Measurements from ENCODE around the gene BUB3. TPM values are rescaled to one million over a fixed set of nuclear protein-coding genes. Genes with fewer than 3 reads are reported as not detected.

BUB3 gene
- total and polyA plus RNA-seq, 2 of the 8 experiments (the other 6 are each of a cell fraction or from before 2014, with no cell fraction given) = 183 to 207 TPM

DNA sequence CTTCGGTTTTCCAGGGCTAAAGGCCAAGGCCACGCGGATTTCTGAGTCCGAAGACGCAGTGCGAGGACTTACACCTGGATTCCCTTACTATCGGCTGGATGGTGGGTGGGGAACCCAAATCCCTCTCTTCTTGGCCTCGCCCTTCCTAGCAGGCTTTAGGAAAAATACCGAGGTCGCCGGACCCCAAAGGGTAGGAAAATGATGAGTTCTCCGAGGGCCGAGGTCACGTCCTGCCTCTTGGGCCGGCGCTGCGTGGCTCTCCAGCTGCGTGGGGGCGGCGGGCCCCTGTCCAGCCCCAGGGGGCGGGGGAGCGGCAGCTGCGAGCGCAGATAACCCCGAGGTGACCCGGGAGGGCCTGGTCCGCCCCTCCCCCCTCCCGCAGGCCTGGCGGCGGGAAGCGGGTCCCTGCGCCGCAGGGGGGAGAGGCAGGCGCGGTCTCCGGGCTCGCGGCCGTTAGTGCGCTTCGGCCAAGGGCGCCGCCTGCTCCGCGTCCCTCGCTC lies 19.2 kb upstream of the BUB3 start:
- DNase-seq (ENCODE audit: low read depth in 1 of 2, low spot score in 2 of 2) = no peak
- H3K4ac ChIP-seq (replicated peaks; ENCODE audit: insufficient read length, low read depth, low read length) = no peak overlapping the region
- H3K27me3 ChIP-seq (replicated peaks in 1 of 4; ENCODE audit: control insufficient read depth in 3 of 4, extremely low read depth in 1 of 4, insufficient read depth in 3 of 4, low read length in 3 of 4) = peaks cover 65 to 96% (median 85%) of the 10 kb centered on the region in 4 experiments
- peak overlapping the region; percentile 53; the same call in 1 of the 2 replicates for H2BK12ac ChIP-seq (ENCODE audit: low read depth, low read length)
- H4K5ac ChIP-seq (ENCODE audit: insufficient read length, low read depth, low read length) = no peak overlapping the region
- H4K91ac ChIP-seq (replicated peaks; ENCODE audit: insufficient read length, low read length) = no peak overlapping the region
- no peak overlapping the region for H2BK15ac ChIP-seq (ENCODE audit: low read length)
- peak overlapping the region; percentile 48 to 95 for H3K4me2 ChIP-seq (ENCODE audit: insufficient read depth in 1 of 2, low read depth in 2 of 2, low read length in 2 of 2)
- H4K8ac ChIP-seq (ENCODE audit: extremely low read depth, insufficient read depth, low read length) = peak overlapping the region; percentile 42; the same call in 1 of the 2 replicates
- H2AFZ ChIP-seq (ENCODE audit: low read length) = no peak overlapping the region
- H2BK120ac ChIP-seq (replicated peaks; ENCODE audit: low read depth, low read length) = no peak overlapping the region
- 0 out of 2 replicates have a peak overlapping the region, but pooled peaks have one; percentile 17 for H3K18ac ChIP-seq (ENCODE audit: extremely low read depth, low read length)
- no peaks in the 10 kb centered on the region; a peak in 1 of 8 replicates for H3K36me3 ChIP-seq (ENCODE audit: control insufficient read depth in 2 of 4, insufficient read depth in 4 of 4, low read length in 3 of 4)
- H2AK5ac ChIP-seq (ENCODE audit: low read depth, low read length) = no peak overlapping the region
- CTCF ChIA-PET (ENCODE audit: partially characterized antibody) = interaction anchor here (1.3 to 4.4 kb wide), 8 partner anchors 9 to 139 kb away, joined by 4 to 35 read pairs (median 17); partner anchors contain the start of gene BUB3
- FAIRE-seq = no peak
- no peaks in the 10 kb centered on the region for H3K79me2 ChIP-seq (ENCODE audit: control insufficient read depth in 1 of 2, insufficient read depth in 2 of 2, low read length in 2 of 2)
- H3K23me2 ChIP-seq (ENCODE audit: low read depth, low read length) = peaks cover 21% of the 10 kb centered on the region; the same call in 1 of the 2 replicates
- H3K23ac ChIP-seq (ENCODE audit: insufficient read length) = no peak overlapping the region
- H4K20me1 ChIP-seq (replicated peaks in 1 of 2; ENCODE audit: control insufficient read depth in 1 of 2, insufficient read depth in 2 of 2, low read length in 2 of 2) = peaks cover 0 to 11% of the 10 kb centered on the region in 2 experiments
- H3K9ac ChIP-seq (replicated peaks in 1 of 4; ENCODE audit: extremely low read depth in 1 of 4, low read depth in 3 of 4, low read length in 3 of 4) = no peak overlapping the region
- no peaks in the 10 kb centered on the region for H3K79me1 ChIP-seq (ENCODE audit: low read depth, low read length)
- H3K14ac ChIP-seq (ENCODE audit: insufficient read length) = no peak overlapping the region
- peak overlapping the region; percentile 37 to 59 (median 48) for H3K4me3 ChIP-seq (ENCODE audit: extremely low read depth in 1 of 4, insufficient read depth in 2 of 4, low read depth in 3 of 4, low read length in 4 of 4)
- H3K56ac ChIP-seq (replicated peaks; ENCODE audit: insufficient read length, low read depth, low read length) = no peak overlapping the region
- no peak overlapping the region for H3K27ac ChIP-seq (ENCODE audit: low read depth, low read length)
- peaks cover 7 to 43% (median 26%) of the 10 kb centered on the region in 4 experiments for H3K4me1 ChIP-seq (replicated peaks in 1 of 4; ENCODE audit: control insufficient read depth in 3 of 4, insufficient read depth in 4 of 4, low read length in 3 of 4)
- no peak overlapping the region; the same call in 1 of the 2 replicates for H2BK5ac ChIP-seq (ENCODE audit: low read depth, low read length)
- POLR2A ChIA-PET (ENCODE audit: partially characterized antibody) = interaction anchor here (2.2 to 2.8 kb wide), 3 partner anchors 10 to 16 kb away, joined by 5 to 35 read pairs (median 31); partner anchors contain the start of gene HMX2
- H3K9me3 ChIP-seq (ENCODE audit: insufficient read depth in 2 of 2, low read depth in 1 of 2, low read length in 1 of 2) = no peaks in the 10 kb centered on the region
- 2% methylated on average over 19 of the region's 46 CpGs; no CpG with 5 or more reads in 1 of the 2 experiments for WGBS, 2 experiments (ENCODE audit: extremely low coverage in 1 of 2, insufficient coverage in 1 of 2, insufficient read length in 1 of 2, insufficient replicate concordance in 2 of 2, low coverage in 1 of 2, low lambda C conversion rate in 2 of 2, missing lambda C conversion rate in 1 of 2)
- no peak overlapping the region for H2BK20ac ChIP-seq (ENCODE audit: low read length)
- TF ChIP-seq SIRT6 (IDR thresholded peaks at IDR 0.05; ENCODE audit: low read length) = no peak
- TF ChIP-seq, protein P1, sequence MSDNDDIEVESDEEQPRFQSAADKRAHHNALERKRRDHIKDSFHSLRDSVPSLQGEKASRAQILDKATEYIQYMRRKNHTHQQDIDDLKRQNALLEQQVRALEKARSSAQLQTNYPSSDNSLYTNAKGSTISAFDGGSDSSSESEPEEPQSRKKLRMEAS (IDR thresholded peaks at IDR 0.05) = peak; percentile 23; the same call in 1 of the 2 replicates
- TF ChIP-seq TCF12 (IDR thresholded peaks at IDR 0.05; ENCODE audit: low read depth, low read length) = 0 out of 2 replicates have a peak, but pooled peaks have one; percentile 2
- TF ChIP-seq, protein P2, sequence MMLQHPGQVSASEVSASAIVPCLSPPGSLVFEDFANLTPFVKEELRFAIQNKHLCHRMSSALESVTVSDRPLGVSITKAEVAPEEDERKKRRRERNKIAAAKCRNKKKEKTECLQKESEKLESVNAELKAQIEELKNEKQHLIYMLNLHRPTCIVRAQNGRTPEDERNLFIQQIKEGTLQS (IDR thresholded peaks at IDR 0.05; ENCODE audit: insufficient read depth, low read depth, low read length) = no peak
- TF ChIP-seq GTF2F1 (IDR thresholded peaks at IDR 0.05; ENCODE audit: borderline replicate concordance, low read depth, low read length) = no peak
- TF ChIP-seq CBX8 (IDR thresholded peaks at IDR 0.05; ENCODE audit: borderline replicate concordance, low read depth, low read length) = no peak
- no peak for TF ChIP-seq NANOG (IDR thresholded peaks at IDR 0.05; ENCODE audit: insufficient read depth, low read depth, low read length, poor library complexity, severe bottlenecking)
- TF ChIP-seq CHD2 (IDR thresholded peaks at IDR 0.05; ENCODE audit: low read length) = no peak
- TF ChIP-seq JUN (IDR thresholded peaks at IDR 0.05; ENCODE audit: low read depth, low read length) = no peak
- no peak for TF ChIP-seq SIX5 (IDR thresholded peaks at IDR 0.05; ENCODE audit: low read depth, low read length)
- TF ChIP-seq ZNF274 (IDR thresholded peaks at IDR 0.05; ENCODE audit: borderline replicate concordance, extremely low read depth, low read length) = no peak
- TF ChIP-seq EP300 (IDR thresholded peaks at IDR 0.05; ENCODE audit: borderline replicate concordance in 1 of 2, low read depth in 2 of 2, low read length in 2 of 2) = no peak

Data from H1 (cell line).